Measurements from ENCODE around the gene FRRS1.

DNA sequence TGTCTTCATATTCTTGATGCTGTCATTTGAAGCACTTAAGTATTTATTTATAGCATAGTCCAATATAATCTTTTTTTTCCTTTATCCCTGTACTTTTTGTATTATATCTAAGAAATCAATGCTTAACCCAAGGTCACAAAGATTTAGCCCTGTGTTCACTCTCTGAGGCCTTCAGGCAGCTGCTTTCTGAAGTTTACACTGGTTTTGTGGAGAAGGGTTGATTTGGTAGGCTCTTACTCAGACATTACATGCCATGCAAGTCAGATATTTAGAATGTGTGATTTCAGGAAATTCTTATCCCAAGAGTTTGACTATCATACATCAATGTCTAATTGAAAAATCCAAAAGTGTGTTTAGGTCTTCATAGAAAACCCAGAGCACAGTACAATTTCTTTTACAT is 64.2 kb downstream of the FRRS1 start:
- TF ChIP-seq, protein P1, sequence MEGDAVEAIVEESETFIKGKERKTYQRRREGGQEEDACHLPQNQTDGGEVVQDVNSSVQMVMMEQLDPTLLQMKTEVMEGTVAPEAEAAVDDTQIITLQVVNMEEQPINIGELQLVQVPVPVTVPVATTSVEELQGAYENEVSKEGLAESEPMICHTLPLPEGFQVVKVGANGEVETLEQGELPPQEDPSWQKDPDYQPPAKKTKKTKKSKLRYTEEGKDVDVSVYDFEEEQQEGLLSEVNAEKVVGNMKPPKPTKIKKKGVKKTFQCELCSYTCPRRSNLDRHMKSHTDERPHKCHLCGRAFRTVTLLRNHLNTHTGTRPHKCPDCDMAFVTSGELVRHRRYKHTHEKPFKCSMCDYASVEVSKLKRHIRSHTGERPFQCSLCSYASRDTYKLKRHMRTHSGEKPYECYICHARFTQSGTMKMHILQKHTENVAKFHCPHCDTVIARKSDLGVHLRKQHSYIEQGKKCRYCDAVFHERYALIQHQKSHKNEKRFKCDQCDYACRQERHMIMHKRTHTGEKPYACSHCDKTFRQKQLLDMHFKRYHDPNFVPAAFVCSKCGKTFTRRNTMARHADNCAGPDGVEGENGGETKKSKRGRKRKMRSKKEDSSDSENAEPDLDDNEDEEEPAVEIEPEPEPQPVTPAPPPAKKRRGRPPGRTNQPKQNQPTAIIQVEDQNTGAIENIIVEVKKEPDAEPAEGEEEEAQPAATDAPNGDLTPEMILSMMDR (IDR thresholded peaks at IDR 0.05; ENCODE audit: insufficient read depth, low read length, poor library complexity, severe bottlenecking) = no peak
- no peak for TF ChIP-seq EZH2phosphoT487 (conservative IDR thresholded peaks at IDR 0.05; ENCODE audit: low read length)
